SK-N-SH treated with all-trans-retinoic acid at 6 μM for 48 hours (cell line): ENCODE measurements around the gene S100A5.

Experiments
- ATAC-seq: fragments of 200-7000 bp; cut with Tn5 transposase; 3 replicates; pipeline ENCODE4 v1.9.1; 2020; ENCODE audit warnings: mild to moderate bottlenecking, moderate library complexity
- ARNTL ChIP-seq: fragments of 450-650 bp; formaldehyde crosslinking; IDR thresholded peaks from 2 replicates; pipeline ENCODE4 v1.5.0; 2020; ENCODE audit warnings: low read depth, mild to moderate bottlenecking, moderate library complexity, borderline replicate concordance
- BACH2 ChIP-seq: fragments of 250-450 bp; sonication (Bioruptor Pico); IDR thresholded peaks from 2 replicates; pipeline ENCODE4 v1.9.0; 2021; ENCODE audit warnings: mild to moderate bottlenecking, borderline replicate concordance
- CREB5 ChIP-seq: fragments of 250-450 bp; sonication (Bioruptor Pico); IDR thresholded peaks from 2 replicates; pipeline ENCODE4 v1.5.1; 2020; ENCODE audit warnings: low read depth, mild to moderate bottlenecking, moderate library complexity
- CSDC2 ChIP-seq: fragments of 250-450 bp; sonication (Bioruptor Pico); IDR thresholded peaks from 2 replicates; pipeline ENCODE4 v1.5.0; 2020; ENCODE audit warnings: mild to moderate bottlenecking, moderate library complexity
- CSRNP3 ChIP-seq: fragments of 250-450 bp; sonication (Bioruptor Pico); IDR thresholded peaks from 2 replicates; pipeline ENCODE4 v1.5.1; 2021; ENCODE audit warnings: mild to moderate bottlenecking, moderate library complexity
- ESRRG ChIP-seq: fragments of 250-450 bp; sonication (Bioruptor Pico); IDR thresholded peaks from 2 replicates; pipeline ENCODE4 v1.6.1; 2021; ENCODE audit warnings: mild to moderate bottlenecking
- GLIS3 ChIP-seq: fragments of 250-450 bp; sonication (Bioruptor Pico); IDR thresholded peaks from 2 replicates; pipeline ENCODE4 v1.5.0; 2020; ENCODE audit warnings: mild to moderate bottlenecking, moderate library complexity
- ISL1 ChIP-seq: fragments of 250-450 bp; sonication (Bioruptor Pico); IDR thresholded peaks from 2 replicates; pipeline ENCODE4 v2.1.2; 2022; ENCODE audit warnings: mild to moderate bottlenecking, moderate library complexity
- OSR1 ChIP-seq: fragments of 250-450 bp; sonication (Bioruptor Pico); IDR thresholded peaks from 2 replicates; pipeline ENCODE4 v1.8.0; 2022; ENCODE audit warnings: moderate library complexity, mild to moderate bottlenecking, inconsistent platforms
- PATZ1 ChIP-seq: fragments of 250-450 bp; sonication (Bioruptor Pico); IDR thresholded peaks from 2 replicates; pipeline ENCODE4 v1.8.0; 2020; ENCODE audit warnings: mild to moderate bottlenecking, moderate library complexity, borderline replicate concordance
- POU6F1 ChIP-seq: fragments of 250-450 bp; sonication (Bioruptor Pico); IDR thresholded peaks from 2 replicates; pipeline ENCODE4 v1.8.0; 2021; ENCODE audit warnings: low read depth, mild to moderate bottlenecking, moderate library complexity, borderline replicate concordance
- PPARA ChIP-seq: fragments of 250-450 bp; sonication (Bioruptor Pico); IDR thresholded peaks from 2 replicates; pipeline ENCODE4 v1.5.0; 2020; ENCODE audit warnings: mild to moderate bottlenecking, borderline replicate concordance
- RARB ChIP-seq: fragments of 250-450 bp; sonication (Bioruptor Pico); IDR thresholded peaks from 2 replicates; pipeline ENCODE4 v1.8.0; 2021; ENCODE audit warnings: mild to moderate bottlenecking, moderate library complexity
- TOX ChIP-seq: fragments of 250-450 bp; sonication (Bioruptor Pico); IDR thresholded peaks from 2 replicates; pipeline ENCODE4 v1.8.0; 2021; ENCODE audit warnings: mild to moderate bottlenecking, moderate library complexity, borderline replicate concordance
- TSHZ2 ChIP-seq: fragments of 250-450 bp; sonication (Bioruptor Pico); IDR thresholded peaks from 2 replicates; pipeline ENCODE4 v1.5.0; 2020; ENCODE audit warnings: mild to moderate bottlenecking, moderate library complexity
- ZC3H10 ChIP-seq: fragments of 250-450 bp; sonication (Bioruptor Pico); IDR thresholded peaks from 2 replicates; pipeline ENCODE4 v1.5.1; 2021; ENCODE audit warnings: mild to moderate bottlenecking, moderate library complexity
- ZFP30 ChIP-seq: fragments of 450-650 bp; formaldehyde crosslinking; IDR thresholded peaks from 2 replicates; pipeline ENCODE4 v1.5.0; 2022; ENCODE audit warnings: mild to moderate bottlenecking, moderate library complexity
- ZNF70 ChIP-seq: fragments of 450-650 bp; formaldehyde crosslinking; IDR thresholded peaks from 2 replicates; pipeline ENCODE4 v1.5.0; 2020; ENCODE audit warnings: mild to moderate bottlenecking, moderate library complexity
- ZNF8 ChIP-seq: fragments of 450-650 bp; formaldehyde crosslinking; IDR thresholded peaks from 2 replicates; pipeline ENCODE4 v1.5.0; 2020; ENCODE audit warnings: mild to moderate bottlenecking, moderate library complexity

The S100A5 gene

GRCh38 chr1:153493343-153493960 is 47.3 kb downstream of the S100A5 start:
- no peak for ATAC-seq

GRCh38 chr1:153490272-153491051 is 50.3 kb downstream of the S100A5 start:
- peak; percentile 81 for ATAC-seq
- no peak for TF ChIP-seq ZNF70 (CRISPR knock-in tag)
- peak; percentile 12; the same call in 1 of the 2 replicates for TF ChIP-seq POU6F1 (CRISPR knock-in tag)
- peak; percentile 61; the same call in 1 of the 2 replicates for TF ChIP-seq TOX (CRISPR knock-in tag)
- TF ChIP-seq GLIS3 (CRISPR knock-in tag) = no peak
- no peak for TF ChIP-seq ARNTL (CRISPR knock-in tag)
- TF ChIP-seq, all 23 proteins: peak for 2

More at GRCh38 chr1:153493343-153493960, 47.3 kb downstream of the S100A5 start:
- TF ChIP-seq TOX (CRISPR knock-in tag) (no peak), ZNF70 (CRISPR knock-in tag) (no peak), CREB5 (CRISPR knock-in tag) (no peak), ARNTL (CRISPR knock-in tag) (no peak), OSR1 (no peak), ISL1 (CRISPR knock-in tag) (no peak), PPARA (CRISPR knock-in tag) (no peak), PATZ1 (CRISPR knock-in tag) (no peak), TSHZ2 (CRISPR knock-in tag) (no peak)

- peak; percentile 53; the same call in 1 of the 2 replicates for TF ChIP-seq ZNF8 (CRISPR knock-in tag)
- TF ChIP-seq CSDC2 (CRISPR knock-in tag) = no peak
Observed at GRCh38 chr1:153488731-153489130, 52.0 kb downstream of the S100A5 start.

GRCh38 chr1:153487707-153488106 is 53.0 kb downstream of the S100A5 start:
- TF ChIP-seq CSRNP3 = no peak
- no peak for TF ChIP-seq ESRRG
- TF ChIP-seq CREB5 (CRISPR knock-in tag) = no peak
- no peak for TF ChIP-seq ZFP30 (CRISPR knock-in tag)
- no peak for TF ChIP-seq RARB (CRISPR knock-in tag)
- no peak for TF ChIP-seq BACH2
- no peak for TF ChIP-seq GLIS3 (CRISPR knock-in tag)
- no peak for TF ChIP-seq ARNTL (CRISPR knock-in tag)
- no peak for TF ChIP-seq ZNF70 (CRISPR knock-in tag)
- TF ChIP-seq TSHZ2 (CRISPR knock-in tag) = no peak
- no peak for TF ChIP-seq OSR1
- no peak for TF ChIP-seq ZNF8 (CRISPR knock-in tag)
- TF ChIP-seq ZC3H10 (CRISPR knock-in tag) = no peak
- no peak for ATAC-seq

More at GRCh38 chr1:153488731-153489130, 52.0 kb downstream of the S100A5 start:
- ATAC-seq = peak; percentile 17
